Measurements from ENCODE around the gene NHEJ1. TPM values are rescaled to one million over a fixed set of nuclear protein-coding genes. Genes with fewer than 3 reads are reported as not detected.
A peak's percentile ranks its signal among the peaks of the same experiment; 100 is the strongest.

Gene NHEJ1
- total RNA-seq, 1 donor, result 23.8 TPM

- TF ChIP-seq CTCF (IDR thresholded peaks at IDR 0.05; ENCODE audit: insufficient read depth, low read length), result no peak
- H3K4me3 ChIP-seq (ENCODE audit: low read depth, low read length), result no peak overlapping the region
- DNase-seq (ENCODE audit: low read depth), result no peak
These were observed 101.3 kb downstream of the NHEJ1 start for GRCh38 chr2:219059375-219059724.

GRCh38 chr2:219058541-219059374 is 101.9 kb downstream of the NHEJ1 start:
- TF ChIP-seq CTCF (IDR thresholded peaks at IDR 0.05; ENCODE audit: insufficient read depth, low read length), result no peak

DNA sequence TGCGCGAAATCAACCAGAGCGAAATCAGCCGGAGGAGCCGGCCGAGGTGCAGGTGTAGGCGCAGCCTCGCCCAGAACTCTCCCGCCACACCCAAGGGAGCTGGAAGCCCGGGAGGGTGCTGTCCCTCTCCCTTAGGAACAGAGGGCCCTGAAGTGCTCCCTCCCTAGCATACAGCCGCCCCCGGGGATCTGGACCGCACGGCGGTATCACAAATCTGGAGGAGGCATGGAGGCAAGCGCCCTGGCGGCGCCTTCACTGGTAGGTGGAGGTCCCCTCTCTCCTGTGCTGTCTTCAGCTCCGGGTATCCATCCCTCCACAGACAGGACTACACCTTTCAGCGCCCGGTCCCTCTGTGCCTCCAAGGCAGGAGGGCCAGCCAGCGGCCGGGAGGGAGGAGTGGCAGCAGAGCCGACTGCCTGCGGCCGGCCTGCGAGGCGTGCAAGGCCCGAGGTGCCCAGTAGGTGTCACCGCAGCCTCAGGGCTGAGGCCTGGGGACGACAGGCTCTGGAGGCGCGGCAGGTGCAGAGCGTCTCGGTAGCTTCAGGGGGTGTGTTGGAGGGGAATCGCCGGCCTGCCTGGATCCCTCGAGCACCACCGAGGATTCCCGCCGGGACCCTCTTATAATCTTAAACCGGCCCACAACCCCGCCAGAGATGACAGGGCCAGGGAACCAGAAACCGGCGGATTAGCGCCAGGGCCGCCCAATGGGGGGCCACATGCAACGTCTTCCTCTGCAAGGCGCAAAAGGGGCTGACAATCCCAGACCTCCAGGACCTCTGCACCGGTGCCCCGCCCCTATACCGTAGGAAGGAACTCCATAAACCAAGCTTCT is 102.7 kb downstream of the NHEJ1 start:
- peak; percentile 60 for DNase-seq (ENCODE audit: low read depth)
- peak; percentile 91 for TF ChIP-seq CTCF (IDR thresholded peaks at IDR 0.05; ENCODE audit: insufficient read depth, low read length)
- no peak overlapping the region for H3K4me3 ChIP-seq (ENCODE audit: low read depth, low read length)

More at GRCh38 chr2:219058541-219059374, 101.9 kb downstream of the NHEJ1 start:
- peak; percentile 39 for DNase-seq (ENCODE audit: low read depth)
- H3K4me3 ChIP-seq (ENCODE audit: low read depth, low read length), result no peak overlapping the region

- no peak overlapping the region for H3K4me3 ChIP-seq (ENCODE audit: low read depth, low read length)
- no peak for TF ChIP-seq CTCF (IDR thresholded peaks at IDR 0.05; ENCODE audit: insufficient read depth, low read length)
- DNase-seq (ENCODE audit: low read depth), result no peak
These were observed 103.5 kb downstream of the NHEJ1 start for GRCh38 chr2:219056896-219057708.

GRCh38 chr2:219056176-219056895 is 104.3 kb downstream of the NHEJ1 start:
- DNase-seq (ENCODE audit: low read depth), result no peak
- no peak for TF ChIP-seq CTCF (IDR thresholded peaks at IDR 0.05; ENCODE audit: insufficient read depth, low read length)
- H3K4me3 ChIP-seq (ENCODE audit: low read depth, low read length), result no peak overlapping the region
